Suprapubic skin (tissue), 4 donors: ENCODE data around the gene RSBN1L. TPM values are rescaled to one million over a fixed set of nuclear protein-coding genes. Genes with fewer than 3 reads are reported as not detected.

Source experiments
- DNase-seq, 2 donors: peaks; one replicate each; pipeline ENCODE4 v3.0.0-alpha.2; 2019; ENCODE audit warnings: low spot score in 2 of 2
- H3K27ac ChIP-seq: fragments of 200-600 bp; sonication (generic); one replicate; pipeline ENCODE4 v1.5.1; 2019
- H3K27me3 ChIP-seq: fragments of 200-600 bp; sonication (generic); one replicate; pipeline ENCODE4 v1.5.1; 2019
- H3K36me3 ChIP-seq: fragments of 200-600 bp; sonication (generic); one replicate; pipeline ENCODE4 v1.5.1; 2019
- H3K4me1 ChIP-seq: fragments of 200-600 bp; sonication (generic); one replicate; pipeline ENCODE4 v1.5.1; 2019
- H3K4me3 ChIP-seq: fragments of 200-600 bp; sonication (generic); one replicate; pipeline ENCODE4 v1.5.1; 2019; ENCODE audit warnings: mild to moderate bottlenecking
- H3K9me3 ChIP-seq: fragments of 200-600 bp; sonication (generic); one replicate; pipeline ENCODE4 v1.5.1; 2019
- CTCF ChIP-seq, 2 donors: fragments of 200-600 bp in 1 of 2; fragments of 450-650 bp in 1 of 2; sonication (generic) in 1 of 2; IDR thresholded peaks; one replicate each; pipeline ENCODE4 v1.5.1; 2016 to 2019; ENCODE audit warnings: antibody characterized with exemption in 2 of 2, mild to moderate bottlenecking in 1 of 2, moderate library complexity in 1 of 2
- EP300 ChIP-seq: sonication (generic); formaldehyde crosslinking; IDR thresholded peaks from one replicate; pipeline ENCODE4 v1.6.1; 2017; ENCODE audit warnings: antibody characterized with exemption
- POLR2A ChIP-seq, 2 donors: fragments of 450-650 bp; IDR thresholded peaks; one replicate each; pipeline ENCODE4 v1.6.1; 2017; ENCODE audit warnings: antibody characterized with exemption in 2 of 2, mild to moderate bottlenecking in 2 of 2, moderate library complexity in 2 of 2
- POLR2AphosphoS5 ChIP-seq, 3 donors: sonication (generic); formaldehyde crosslinking; IDR thresholded peaks; one replicate each; pipeline ENCODE4 v1.6.1; 2017; ENCODE audit warnings: antibody characterized with exemption in 3 of 3
- WGBS: methylation state at CpG from one replicate; pipeline ENCODE4 v1.1.5; 2018; 5-methylcytosine and 5-hydroxymethylcytosine counted together
- total RNA-seq, 4 donors: library from RNA; depleted of rRNA; stranded (reverse); fragments of >200 nt; gene quantifications; one replicate each; pipeline ENCODE4 v1.1.0, GENCODE V29; 2016

Gene RSBN1L
- total RNA-seq, 4 donors from 2014 or later: 17.1 to 19.7 (median 18.3) TPM

- Histone ChIP-seq H3K27ac (no peak overlapping the region), H3K9me3 (peaks cover 6% of the 10 kb centered on the region), H3K4me1 (peaks cover 3% of the 10 kb centered on the region), H3K36me3 (no peaks in the 10 kb centered on the region), H3K4me3 (no peak overlapping the region), H3K27me3 (no peaks in the 10 kb centered on the region)
- no peak for DNase-seq
- 97% methylated on average over 2 of the region's 2 CpGs for WGBS
- TF ChIP-seq POLR2A (IDR thresholded peaks at IDR 0.05): no peak
These were observed 110.2 kb downstream of the RSBN1L start for GRCh38 chr7:77806425-77806824.

- Histone ChIP-seq H3K27me3 (no peaks in the 10 kb centered on the region), H3K4me1 (no peaks in the 10 kb centered on the region), H3K9me3 (peaks cover 6% of the 10 kb centered on the region), H3K4me3 (no peak overlapping the region), H3K36me3 (no peaks in the 10 kb centered on the region), H3K27ac (no peak overlapping the region)
- no peak for DNase-seq
- 94% methylated on average over 1 of the region's 1 CpG for WGBS
- no peak for TF ChIP-seq POLR2A (IDR thresholded peaks at IDR 0.05)
- no peak for TF ChIP-seq EP300
- TF ChIP-seq CTCF (IDR thresholded peaks at IDR 0.05): no peak
- no peak for TF ChIP-seq POLR2AphosphoS5 (IDR thresholded peaks at IDR 0.05)
These were observed 112.3 kb downstream of the RSBN1L start for GRCh38 chr7:77808517-77808916.

- 94% methylated on average over 2 of the region's 2 CpGs for WGBS
- H3K4me3 ChIP-seq: no peak overlapping the region
- no peaks in the 10 kb centered on the region for H3K27me3 ChIP-seq
- no peaks in the 10 kb centered on the region for H3K4me1 ChIP-seq
- no peaks in the 10 kb centered on the region for H3K36me3 ChIP-seq
- TF ChIP-seq EP300 (no peak), POLR2AphosphoS5 (IDR thresholded peaks at IDR 0.05) (no peak), POLR2A (IDR thresholded peaks at IDR 0.05) (no peak), CTCF (IDR thresholded peaks at IDR 0.05) (no peak)
- H3K27ac ChIP-seq: no peak overlapping the region
- peaks cover 6% of the 10 kb centered on the region for H3K9me3 ChIP-seq
- DNase-seq: no peak
These were observed 115.4 kb downstream of the RSBN1L start for GRCh38 chr7:77811516-77812289.

GRCh38 chr7:77812290-77812685, 116.0 kb downstream of the RSBN1L start:
- Histone ChIP-seq H3K27me3 (no peaks in the 10 kb centered on the region), H3K9me3 (peaks cover 6% of the 10 kb centered on the region), H3K27ac (no peak overlapping the region), H3K4me1 (no peaks in the 10 kb centered on the region), H3K4me3 (no peak overlapping the region), H3K36me3 (no peaks in the 10 kb centered on the region)
- no peak for TF ChIP-seq POLR2A (IDR thresholded peaks at IDR 0.05)
- TF ChIP-seq CTCF (IDR thresholded peaks at IDR 0.05): no peak
- TF ChIP-seq EP300: no peak
- TF ChIP-seq POLR2AphosphoS5 (IDR thresholded peaks at IDR 0.05): no peak
- DNase-seq: no peak
- 94% methylated on average over 1 of the region's 1 CpG for WGBS

- H3K27ac ChIP-seq: no peak overlapping the region
- DNase-seq: no peak
- WGBS: 80% methylated on average over 2 of the region's 2 CpGs
- peaks cover 6% of the 10 kb centered on the region for H3K9me3 ChIP-seq
- H3K27me3 ChIP-seq: no peaks in the 10 kb centered on the region
- H3K4me3 ChIP-seq: no peak overlapping the region
- no peaks in the 10 kb centered on the region for H3K36me3 ChIP-seq
- TF ChIP-seq EP300: no peak
- no peaks in the 10 kb centered on the region for H3K4me1 ChIP-seq
These were observed 116.9 kb downstream of the RSBN1L start for GRCh38 chr7:77813180-77813579.

- TF ChIP-seq EP300: no peak
- TF ChIP-seq POLR2A (IDR thresholded peaks at IDR 0.05): no peak
- TF ChIP-seq CTCF (IDR thresholded peaks at IDR 0.05): no peak
- no peak for TF ChIP-seq POLR2AphosphoS5 (IDR thresholded peaks at IDR 0.05)
- Histone ChIP-seq H3K4me3 (no peak overlapping the region), H3K4me1 (no peaks in the 10 kb centered on the region), H3K36me3 (peaks cover 5% of the 10 kb centered on the region), H3K27ac (no peak overlapping the region), H3K9me3 (peaks cover 30% of the 10 kb centered on the region), H3K27me3 (no peaks in the 10 kb centered on the region)
- no peak for DNase-seq
These were observed 122.8 kb downstream of the RSBN1L start for GRCh38 chr7:77819021-77819420.
